IPS DF 19.7 (cell line): ENCODE data around the gene NAT8L.

Source experiments
- DNase-seq: peaks from one replicate; pipeline ENCODE4 v3.0.0-alpha.2; 2013; ENCODE audit warnings: low read depth, low spot score

The NAT8L gene

GRCh38 chr4:2063557-2064275 is 4.6 kb downstream of the NAT8L start:
- DNase-seq, result no peak

- DNase-seq, result no peak
Measured at GRCh38 chr4:2064276-2064991, 5.3 kb downstream of the NAT8L start.

- DNase-seq, result no peak
Measured at GRCh38 chr4:2065106-2065930, 6.2 kb downstream of the NAT8L start.

GRCh38 chr4:2066011-2066551 is 7.0 kb downstream of the NAT8L start:
- no peak for DNase-seq

- DNase-seq, result no peak
Measured at GRCh38 chr4:2066571-2067445, 7.7 kb downstream of the NAT8L start.

- DNase-seq, result no peak
Measured at GRCh38 chr4:2067446-2068197, 8.5 kb downstream of the NAT8L start.

- DNase-seq, result no peak
Measured at GRCh38 chr4:2068198-2068470, 9.0 kb downstream of the NAT8L start.

GRCh38 chr4:2068566-2068965 is 9.4 kb downstream of the NAT8L start:
- no peak for DNase-seq

- DNase-seq, result no peak
Measured at GRCh38 chr4:2069161-2069971, 10.2 kb downstream of the NAT8L start.

- no peak for DNase-seq
Measured at GRCh38 chr4:2069986-2070385, 10.9 kb downstream of the NAT8L start.

GRCh38 chr4:2070421-2071251 is 11.5 kb downstream of the NAT8L start:
- DNase-seq, result no peak

GRCh38 chr4:2071252-2071911 is 12.3 kb downstream of the NAT8L start:
- DNase-seq, result no peak

- no peak for DNase-seq
Measured at GRCh38 chr4:2071912-2072867, 13.1 kb downstream of the NAT8L start.

GRCh38 chr4:2072971-2073807 is 14.1 kb downstream of the NAT8L start:
- DNase-seq, result no peak

- no peak for DNase-seq
Measured at GRCh38 chr4:2073808-2074481, 14.8 kb downstream of the NAT8L start.

GRCh38 chr4:2074588-2074987 is 15.5 kb downstream of the NAT8L start:
- no peak for DNase-seq
